Measurements from ENCODE around the gene GRAMD2B.
A peak's percentile ranks its signal among the peaks of the same experiment; 100 is the strongest.

Gene GRAMD2B

DNA sequence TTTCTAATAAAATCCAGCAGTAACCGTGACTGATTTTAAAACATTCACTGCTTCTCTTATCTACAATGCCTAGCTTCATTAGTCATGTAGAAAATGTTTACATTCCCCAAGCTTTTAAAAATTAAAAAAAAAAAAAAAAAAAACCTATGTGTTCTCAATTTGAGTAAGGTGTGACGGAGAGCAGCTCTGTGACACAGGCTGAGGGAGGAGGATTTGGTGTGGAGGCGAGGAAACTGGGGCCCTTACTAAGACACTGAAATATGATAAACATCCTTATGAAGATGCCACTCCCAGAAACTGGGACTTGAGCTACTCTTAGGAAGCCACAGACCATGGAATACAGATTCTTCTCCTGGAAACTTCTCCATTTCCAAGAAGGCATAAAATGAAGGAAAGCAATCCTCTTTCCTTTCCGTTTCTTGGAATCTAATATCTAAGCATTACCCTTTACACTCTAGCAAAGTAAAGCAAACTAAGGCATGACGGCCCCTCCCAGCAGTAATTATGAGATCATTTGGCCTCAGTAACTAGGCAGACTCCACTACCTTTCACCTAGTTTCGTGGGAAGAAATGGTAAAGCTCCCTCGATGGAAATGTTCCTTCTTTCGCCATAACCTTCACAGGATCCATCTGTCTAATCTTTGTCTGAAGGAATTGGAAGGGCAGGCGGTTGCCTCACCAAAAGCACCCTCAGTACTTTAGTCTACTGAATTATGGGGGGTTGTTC, 23.5 kb downstream of the GRAMD2B start:
- H3K9me3 ChIP-seq (ENCODE audit: control insufficient read depth in 2 of 2, low read length in 2 of 2), result no peaks in the 10 kb centered on the region
- H3K9ac ChIP-seq (ENCODE audit: low read depth in 1 of 2, low read length in 2 of 2), result peak overlapping the region in 1 of 2 donors; percentile 19
- H3K27ac ChIP-seq (ENCODE audit: low read depth in 2 of 2, low read length in 2 of 2), result peak overlapping the region; percentile 65 to 75
- peaks cover 2 to 3% of the 10 kb centered on the region in 2 donors for H3K36me3 ChIP-seq (ENCODE audit: control insufficient read depth in 2 of 2, insufficient read depth in 2 of 2, low read length in 2 of 2)
- H3K4me1 ChIP-seq (ENCODE audit: control insufficient read depth in 2 of 2, insufficient read depth in 2 of 2, low read length in 2 of 2), result peaks cover 13 to 26% of the 10 kb centered on the region in 2 donors
- H3K4me3 ChIP-seq (ENCODE audit: low read length in 2 of 2), result peak overlapping the region; percentile 2 to 9
- no peaks in the 10 kb centered on the region for H3K27me3 ChIP-seq (ENCODE audit: control insufficient read depth in 2 of 2, insufficient read depth in 2 of 2, low read length in 2 of 2)

DNA sequence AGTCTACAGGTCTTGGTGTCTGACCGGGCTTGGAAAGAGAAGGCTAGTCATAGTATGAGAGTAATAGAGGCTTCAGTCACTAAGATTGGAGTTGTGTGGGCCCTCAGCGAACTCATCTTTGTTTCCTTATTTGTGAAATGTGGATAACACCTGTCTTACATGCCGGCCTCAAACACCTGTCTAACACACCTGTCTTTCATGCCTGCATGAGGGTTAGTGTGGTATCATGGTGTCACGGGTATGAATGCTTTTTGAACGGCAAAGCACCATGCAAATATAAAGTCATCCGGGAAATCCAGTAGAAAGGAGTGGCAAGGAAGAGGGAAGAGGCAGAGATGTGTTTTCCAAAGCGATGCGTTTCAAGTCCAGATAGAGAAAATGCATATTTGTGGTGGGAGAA, 25.5 kb downstream of the GRAMD2B start:
- Histone ChIP-seq H3K9me3 (ENCODE audit: control insufficient read depth in 2 of 2, low read length in 2 of 2) (no peaks in the 10 kb centered on the region), H3K4me1 (ENCODE audit: control insufficient read depth in 2 of 2, insufficient read depth in 2 of 2, low read length in 2 of 2) (peaks cover 13 to 26% of the 10 kb centered on the region in 2 donors), H3K4me3 (ENCODE audit: low read length in 2 of 2) (no peak overlapping the region), H3K27me3 (ENCODE audit: control insufficient read depth in 2 of 2, insufficient read depth in 2 of 2, low read length in 2 of 2) (no peaks in the 10 kb centered on the region), H3K27ac (ENCODE audit: low read depth in 2 of 2, low read length in 2 of 2) (no peak overlapping the region), H3K36me3 (ENCODE audit: control insufficient read depth in 2 of 2, insufficient read depth in 2 of 2, low read length in 2 of 2) (peaks cover 2 to 8% of the 10 kb centered on the region in 2 donors), H3K9ac (ENCODE audit: low read depth in 1 of 2, low read length in 2 of 2) (no peak overlapping the region)

DNA sequence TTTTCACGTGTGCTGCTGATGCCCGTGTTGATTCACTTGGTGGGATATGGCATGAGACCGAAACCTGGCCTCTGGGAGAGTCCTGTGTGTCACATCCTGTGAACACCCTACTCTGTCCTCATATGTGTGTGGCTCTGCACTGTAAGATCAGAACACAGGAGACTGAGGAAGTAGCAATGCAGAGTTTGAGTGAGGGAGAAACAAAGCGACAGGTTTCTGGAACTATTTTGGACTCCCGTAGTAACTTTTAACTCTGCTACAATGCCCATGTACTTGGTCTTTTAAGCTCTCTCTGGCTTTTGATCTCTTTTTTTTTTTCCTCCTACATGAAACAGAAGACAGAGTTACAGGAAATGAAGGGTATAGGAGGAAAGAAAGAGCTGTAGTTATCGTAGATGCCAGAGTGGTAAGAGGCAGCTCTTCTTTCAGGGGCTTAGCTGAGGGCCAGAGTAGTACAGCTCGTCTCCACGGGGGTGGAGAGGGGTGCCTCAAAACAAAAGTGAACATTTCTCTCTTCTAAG, 26.6 kb downstream of the GRAMD2B start:
- peak overlapping the region; percentile 6 to 26 for H3K9ac ChIP-seq (ENCODE audit: low read depth in 1 of 2, low read length in 2 of 2)

DNA sequence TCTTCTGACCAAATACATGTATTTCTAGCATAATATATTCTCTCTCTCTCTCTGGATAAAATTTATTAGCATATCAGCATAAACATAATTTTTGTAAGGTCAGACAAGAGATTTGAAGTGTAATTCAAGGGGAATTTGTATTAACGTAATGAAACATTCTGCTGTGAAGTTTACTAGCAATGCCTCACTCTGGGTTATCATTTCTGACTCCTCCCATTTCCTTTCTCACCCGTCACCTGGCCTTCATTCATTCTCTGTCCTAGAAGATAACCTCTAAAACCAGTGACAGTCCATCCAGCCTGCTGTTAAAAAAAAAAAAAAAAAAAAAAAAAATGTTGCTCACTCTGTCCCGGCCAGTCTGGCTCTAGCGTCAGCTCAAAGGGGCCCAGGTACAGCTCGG, 27.1 kb downstream of the GRAMD2B start:
- Histone ChIP-seq H3K27me3 (ENCODE audit: control insufficient read depth in 2 of 2, insufficient read depth in 2 of 2, low read length in 2 of 2) (no peaks in the 10 kb centered on the region), H3K4me1 (ENCODE audit: control insufficient read depth in 2 of 2, insufficient read depth in 2 of 2, low read length in 2 of 2) (peaks cover 15 to 32% of the 10 kb centered on the region in 2 donors), H3K27ac (ENCODE audit: low read depth in 2 of 2, low read length in 2 of 2) (peak overlapping the region in 1 of 2 donors; percentile 52), H3K36me3 (ENCODE audit: control insufficient read depth in 2 of 2, insufficient read depth in 2 of 2, low read length in 2 of 2) (peaks cover 0 to 7% of the 10 kb centered on the region in 2 donors), H3K4me3 (ENCODE audit: low read length in 2 of 2) (peak overlapping the region in 1 of 2 donors; percentile 32), H3K9me3 (ENCODE audit: control insufficient read depth in 2 of 2, low read length in 2 of 2) (no peaks in the 10 kb centered on the region), H3K9ac (ENCODE audit: low read depth in 1 of 2, low read length in 2 of 2) (peak overlapping the region in 1 of 2 donors; percentile 6)

More for the DNA sequence above, 26.6 kb downstream of the GRAMD2B start:
- peaks cover 0 to 7% of the 10 kb centered on the region in 2 donors for H3K36me3 ChIP-seq (ENCODE audit: control insufficient read depth in 2 of 2, insufficient read depth in 2 of 2, low read length in 2 of 2)
- peaks cover 13 to 26% of the 10 kb centered on the region in 2 donors for H3K4me1 ChIP-seq (ENCODE audit: control insufficient read depth in 2 of 2, insufficient read depth in 2 of 2, low read length in 2 of 2)
- H3K27me3 ChIP-seq (ENCODE audit: control insufficient read depth in 2 of 2, insufficient read depth in 2 of 2, low read length in 2 of 2), result no peaks in the 10 kb centered on the region
- H3K27ac ChIP-seq (ENCODE audit: low read depth in 2 of 2, low read length in 2 of 2), result peak overlapping the region; percentile 42 to 52
- H3K9me3 ChIP-seq (ENCODE audit: control insufficient read depth in 2 of 2, low read length in 2 of 2), result no peaks in the 10 kb centered on the region
- peak overlapping the region in 1 of 2 donors; percentile 32 for H3K4me3 ChIP-seq (ENCODE audit: low read length in 2 of 2)

DNA sequence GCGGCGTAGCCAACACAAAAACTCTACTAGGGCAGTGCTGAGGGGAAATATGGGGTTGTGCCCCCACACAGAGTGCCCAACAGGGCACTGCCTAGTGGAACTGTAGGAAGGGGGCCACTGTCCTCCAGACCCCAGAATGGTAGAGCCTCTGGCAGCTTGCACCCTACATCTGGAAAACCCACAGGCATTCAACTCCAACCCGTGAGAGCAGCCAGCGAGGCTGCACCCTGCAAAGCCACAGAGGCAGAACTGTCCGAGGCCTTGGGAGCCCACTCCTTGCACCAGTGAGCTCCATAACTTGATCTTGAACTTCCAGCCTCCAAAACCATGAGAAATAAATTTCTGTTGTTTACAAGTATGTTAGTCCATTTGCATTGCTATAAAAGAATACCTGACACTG, 27.7 kb downstream of the GRAMD2B start:
- Histone ChIP-seq H3K9ac (ENCODE audit: low read depth in 1 of 2, low read length in 2 of 2) (no peak overlapping the region), H3K27me3 (ENCODE audit: control insufficient read depth in 2 of 2, insufficient read depth in 2 of 2, low read length in 2 of 2) (no peaks in the 10 kb centered on the region), H3K9me3 (ENCODE audit: control insufficient read depth in 2 of 2, low read length in 2 of 2) (no peaks in the 10 kb centered on the region), H3K27ac (ENCODE audit: low read depth in 2 of 2, low read length in 2 of 2) (no peak overlapping the region), H3K4me1 (ENCODE audit: control insufficient read depth in 2 of 2, insufficient read depth in 2 of 2, low read length in 2 of 2) (peaks cover 15 to 29% of the 10 kb centered on the region in 2 donors), H3K36me3 (ENCODE audit: control insufficient read depth in 2 of 2, insufficient read depth in 2 of 2, low read length in 2 of 2) (peaks cover 0 to 7% of the 10 kb centered on the region in 2 donors), H3K4me3 (ENCODE audit: low read length in 2 of 2) (no peak overlapping the region)

DNA sequence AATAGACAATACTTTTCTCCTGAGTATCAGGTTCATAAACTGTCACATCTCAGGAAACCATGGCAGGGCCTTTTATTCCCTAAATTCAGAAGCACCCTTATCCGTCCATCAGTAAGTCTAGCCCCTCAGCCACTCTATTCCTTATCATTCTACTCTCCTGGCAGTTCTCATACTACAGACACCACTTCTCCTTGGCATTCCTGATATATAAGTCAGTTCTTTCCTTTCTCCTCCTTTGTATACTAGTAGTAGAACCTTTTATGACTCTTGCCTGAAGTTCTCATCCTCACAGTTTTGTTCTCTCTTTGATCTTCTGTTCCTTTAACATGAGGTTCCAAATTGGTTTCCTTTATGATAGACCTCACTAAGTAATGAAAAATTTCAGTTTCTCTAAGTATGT, 29.3 kb downstream of the GRAMD2B start:
- peaks cover 5 to 20% of the 10 kb centered on the region in 2 donors for H3K4me1 ChIP-seq (ENCODE audit: control insufficient read depth in 2 of 2, insufficient read depth in 2 of 2, low read length in 2 of 2)
- no peaks in the 10 kb centered on the region for H3K27me3 ChIP-seq (ENCODE audit: control insufficient read depth in 2 of 2, insufficient read depth in 2 of 2, low read length in 2 of 2)
- no peak overlapping the region for H3K27ac ChIP-seq (ENCODE audit: low read depth in 2 of 2, low read length in 2 of 2)
- no peaks in the 10 kb centered on the region for H3K9me3 ChIP-seq (ENCODE audit: control insufficient read depth in 2 of 2, low read length in 2 of 2)
- H3K9ac ChIP-seq (ENCODE audit: low read depth in 1 of 2, low read length in 2 of 2), result no peak overlapping the region
- H3K4me3 ChIP-seq (ENCODE audit: low read length in 2 of 2), result no peak overlapping the region
- peaks cover under 1 to 7% of the 10 kb centered on the region in 2 donors for H3K36me3 ChIP-seq (ENCODE audit: control insufficient read depth in 2 of 2, insufficient read depth in 2 of 2, low read length in 2 of 2)

DNA sequence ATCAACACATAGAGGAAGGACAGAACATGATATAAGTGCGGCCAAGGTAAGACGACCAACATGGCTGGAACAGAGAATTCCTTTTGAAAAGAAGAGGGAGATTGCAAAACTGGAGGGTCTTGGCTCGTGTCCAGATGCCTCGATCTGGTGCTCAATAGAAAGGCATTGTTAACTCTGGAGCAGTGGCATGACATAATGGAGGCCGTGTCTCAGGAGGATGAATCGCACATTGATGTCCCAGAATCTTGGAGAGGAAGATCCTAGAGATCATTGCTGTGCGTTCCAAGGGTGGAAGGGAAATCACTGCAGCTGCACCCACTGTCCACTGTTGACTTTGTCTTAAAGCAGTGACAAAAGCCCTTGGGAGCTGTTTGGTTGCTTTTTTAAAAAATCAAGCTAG, 30.9 kb downstream of the GRAMD2B start:
- peaks cover 6 to 7% of the 10 kb centered on the region in 2 donors for H3K36me3 ChIP-seq (ENCODE audit: control insufficient read depth in 2 of 2, insufficient read depth in 2 of 2, low read length in 2 of 2)
- no peak overlapping the region for H3K4me3 ChIP-seq (ENCODE audit: low read length in 2 of 2)
- no peaks in the 10 kb centered on the region for H3K9me3 ChIP-seq (ENCODE audit: control insufficient read depth in 2 of 2, low read length in 2 of 2)
- no peaks in the 10 kb centered on the region for H3K27me3 ChIP-seq (ENCODE audit: control insufficient read depth in 2 of 2, insufficient read depth in 2 of 2, low read length in 2 of 2)
- peaks cover 2 to 20% of the 10 kb centered on the region in 2 donors for H3K4me1 ChIP-seq (ENCODE audit: control insufficient read depth in 2 of 2, insufficient read depth in 2 of 2, low read length in 2 of 2)
- no peak overlapping the region for H3K9ac ChIP-seq (ENCODE audit: low read depth in 1 of 2, low read length in 2 of 2)
- no peak overlapping the region for H3K27ac ChIP-seq (ENCODE audit: low read depth in 2 of 2, low read length in 2 of 2)

DNA sequence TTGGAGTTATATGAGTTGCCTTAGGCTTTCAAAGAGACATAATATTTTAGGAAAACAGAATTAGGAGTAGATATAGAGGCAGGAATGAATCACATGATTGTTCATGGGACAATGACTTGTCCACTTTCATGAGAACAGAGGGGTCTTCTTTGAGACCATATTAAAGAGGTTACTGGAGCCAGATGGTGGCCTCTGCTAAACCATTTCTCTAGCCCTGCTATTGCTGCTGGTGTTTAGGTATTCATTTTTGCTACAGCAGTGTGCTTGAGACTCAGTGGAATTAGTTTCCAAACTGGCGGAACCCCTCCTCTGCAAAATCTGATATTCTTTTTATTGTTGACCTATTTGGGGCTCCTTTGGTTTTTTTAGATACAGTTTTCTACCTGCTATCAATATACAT, 31.3 kb downstream of the GRAMD2B start:
- H3K36me3 ChIP-seq (ENCODE audit: control insufficient read depth in 2 of 2, insufficient read depth in 2 of 2, low read length in 2 of 2), result peaks cover 6 to 7% of the 10 kb centered on the region in 2 donors
- no peak overlapping the region for H3K4me3 ChIP-seq (ENCODE audit: low read length in 2 of 2)
- H3K9me3 ChIP-seq (ENCODE audit: control insufficient read depth in 2 of 2, low read length in 2 of 2), result no peaks in the 10 kb centered on the region
- H3K27me3 ChIP-seq (ENCODE audit: control insufficient read depth in 2 of 2, insufficient read depth in 2 of 2, low read length in 2 of 2), result no peaks in the 10 kb centered on the region
- no peak overlapping the region for H3K27ac ChIP-seq (ENCODE audit: low read depth in 2 of 2, low read length in 2 of 2)
- peaks cover 2 to 17% of the 10 kb centered on the region in 2 donors for H3K4me1 ChIP-seq (ENCODE audit: control insufficient read depth in 2 of 2, insufficient read depth in 2 of 2, low read length in 2 of 2)
- H3K9ac ChIP-seq (ENCODE audit: low read depth in 1 of 2, low read length in 2 of 2), result no peak overlapping the region

DNA sequence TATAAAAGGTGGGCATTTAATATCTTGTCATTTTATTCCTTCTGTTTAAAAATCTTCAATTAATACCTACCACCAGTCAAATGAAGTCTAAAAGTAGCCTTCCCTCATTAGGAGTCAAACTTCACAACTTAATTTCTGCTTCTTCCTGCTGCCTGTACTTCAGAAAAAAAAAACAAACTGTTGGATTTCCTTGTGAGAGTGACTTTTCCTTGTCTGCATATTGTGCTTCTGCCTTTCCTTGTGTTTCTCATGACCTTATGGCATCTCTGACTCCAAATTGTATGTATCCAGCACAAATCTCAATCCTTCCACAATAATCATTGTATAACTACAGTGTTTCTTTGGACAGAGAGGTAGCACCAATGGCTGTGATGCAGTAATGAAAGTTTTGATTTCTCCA, 32.1 kb downstream of the GRAMD2B start:
- Histone ChIP-seq H3K4me1 (ENCODE audit: control insufficient read depth in 2 of 2, insufficient read depth in 2 of 2, low read length in 2 of 2) (peaks cover 2 to 10% of the 10 kb centered on the region in 2 donors), H3K9me3 (ENCODE audit: control insufficient read depth in 2 of 2, low read length in 2 of 2) (no peaks in the 10 kb centered on the region), H3K9ac (ENCODE audit: low read depth in 1 of 2, low read length in 2 of 2) (no peak overlapping the region), H3K4me3 (ENCODE audit: low read length in 2 of 2) (no peak overlapping the region), H3K36me3 (ENCODE audit: control insufficient read depth in 2 of 2, insufficient read depth in 2 of 2, low read length in 2 of 2) (peaks cover 6 to 7% of the 10 kb centered on the region in 2 donors), H3K27me3 (ENCODE audit: control insufficient read depth in 2 of 2, insufficient read depth in 2 of 2, low read length in 2 of 2) (no peaks in the 10 kb centered on the region), H3K27ac (ENCODE audit: low read depth in 2 of 2, low read length in 2 of 2) (no peak overlapping the region)

DNA sequence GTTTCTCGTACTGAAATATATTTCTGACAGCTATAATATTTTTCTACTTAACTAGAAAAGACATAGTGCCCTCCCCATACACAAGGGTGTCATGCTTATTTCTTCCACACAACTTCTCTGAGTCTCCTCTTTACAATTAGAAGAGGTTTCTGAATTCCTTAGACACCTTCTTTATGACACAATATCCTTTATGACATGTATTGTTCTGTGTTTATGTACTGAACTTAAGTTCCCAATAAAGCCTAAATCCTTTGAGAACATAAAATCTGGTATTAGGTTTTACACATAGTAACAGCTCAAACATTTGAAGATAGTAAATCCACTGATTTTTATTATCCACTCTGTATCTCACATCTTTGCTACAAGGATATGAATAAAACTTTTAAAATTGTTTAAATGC, 32.5 kb downstream of the GRAMD2B start:
- Histone ChIP-seq H3K4me1 (ENCODE audit: control insufficient read depth in 2 of 2, insufficient read depth in 2 of 2, low read length in 2 of 2) (peaks cover 2 to 7% of the 10 kb centered on the region in 2 donors), H3K27ac (ENCODE audit: low read depth in 2 of 2, low read length in 2 of 2) (no peak overlapping the region), H3K27me3 (ENCODE audit: control insufficient read depth in 2 of 2, insufficient read depth in 2 of 2, low read length in 2 of 2) (no peaks in the 10 kb centered on the region), H3K9ac (ENCODE audit: low read depth in 1 of 2, low read length in 2 of 2) (no peak overlapping the region), H3K4me3 (ENCODE audit: low read length in 2 of 2) (no peak overlapping the region), H3K36me3 (ENCODE audit: control insufficient read depth in 2 of 2, insufficient read depth in 2 of 2, low read length in 2 of 2) (peaks cover 6 to 7% of the 10 kb centered on the region in 2 donors), H3K9me3 (ENCODE audit: control insufficient read depth in 2 of 2, low read length in 2 of 2) (no peaks in the 10 kb centered on the region)
